ENCODE results near the gene IPCEF1. TPM values are rescaled to one million over a fixed set of nuclear protein-coding genes. Genes with fewer than 3 reads are reported as not detected.
A peak's percentile ranks its signal among the peaks of the same experiment; 100 is the strongest.

The IPCEF1 gene
- total and polyA plus RNA-seq, 7 donors, result 0.03 to 0.46 (median 0.24) TPM

GRCh38 chr6:154373971-154374370, 17.4 kb upstream of the IPCEF1 start:
- DNase-seq (no peak), ATAC-seq (no peak)
- Histone ChIP-seq H3K27me3 (ENCODE audit: insufficient read depth in 3 of 3, low read length in 2 of 3) (no peaks in the 10 kb centered on the region), H3K36me3 (ENCODE audit: insufficient read depth in 1 of 2, low read depth in 1 of 2) (no peaks in the 10 kb centered on the region), H3K4me1 (no peaks in the 10 kb centered on the region), H3K27ac (no peak overlapping the region), H3K4me3 (no peak overlapping the region), H3K9me3 (no peaks in the 10 kb centered on the region)
- TF ChIP-seq, protein P1, sequence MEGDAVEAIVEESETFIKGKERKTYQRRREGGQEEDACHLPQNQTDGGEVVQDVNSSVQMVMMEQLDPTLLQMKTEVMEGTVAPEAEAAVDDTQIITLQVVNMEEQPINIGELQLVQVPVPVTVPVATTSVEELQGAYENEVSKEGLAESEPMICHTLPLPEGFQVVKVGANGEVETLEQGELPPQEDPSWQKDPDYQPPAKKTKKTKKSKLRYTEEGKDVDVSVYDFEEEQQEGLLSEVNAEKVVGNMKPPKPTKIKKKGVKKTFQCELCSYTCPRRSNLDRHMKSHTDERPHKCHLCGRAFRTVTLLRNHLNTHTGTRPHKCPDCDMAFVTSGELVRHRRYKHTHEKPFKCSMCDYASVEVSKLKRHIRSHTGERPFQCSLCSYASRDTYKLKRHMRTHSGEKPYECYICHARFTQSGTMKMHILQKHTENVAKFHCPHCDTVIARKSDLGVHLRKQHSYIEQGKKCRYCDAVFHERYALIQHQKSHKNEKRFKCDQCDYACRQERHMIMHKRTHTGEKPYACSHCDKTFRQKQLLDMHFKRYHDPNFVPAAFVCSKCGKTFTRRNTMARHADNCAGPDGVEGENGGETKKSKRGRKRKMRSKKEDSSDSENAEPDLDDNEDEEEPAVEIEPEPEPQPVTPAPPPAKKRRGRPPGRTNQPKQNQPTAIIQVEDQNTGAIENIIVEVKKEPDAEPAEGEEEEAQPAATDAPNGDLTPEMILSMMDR (IDR thresholded peaks at IDR 0.05), result no peak
- WGBS, 3 donors, result 88 to 93% (median 90%) methylated on average over 2 of the region's 2 CpGs
- intact Hi-C loops (cut with DNase I), result no loop called here

GRCh38 chr6:154371281-154371680, 14.7 kb upstream of the IPCEF1 start:
- Histone ChIP-seq H3K4me3 (no peak overlapping the region), H3K36me3 (ENCODE audit: insufficient read depth in 1 of 2, low read depth in 1 of 2) (no peaks in the 10 kb centered on the region), H3K4me1 (no peaks in the 10 kb centered on the region), H3K27me3 (ENCODE audit: insufficient read depth in 3 of 3, low read length in 2 of 3) (no peaks in the 10 kb centered on the region), H3K9me3 (no peaks in the 10 kb centered on the region), H3K27ac (no peak overlapping the region)
- intact Hi-C loops (cut with DNase I), result no loop called here
- DNase-seq (no peak), ATAC-seq (no peak)
- TF ChIP-seq, protein P1 (IDR thresholded peaks at IDR 0.05), result no peak
- WGBS, 3 donors, result 94 to 97% (median 95%) methylated on average over 4 of the region's 4 CpGs

- TF ChIP-seq, protein P1 (IDR thresholded peaks at IDR 0.05), result peak; percentile 17
- Histone ChIP-seq H3K9me3 (no peaks in the 10 kb centered on the region), H3K27ac (no peak overlapping the region), H3K36me3 (ENCODE audit: insufficient read depth in 1 of 2, low read depth in 1 of 2) (no peaks in the 10 kb centered on the region), H3K27me3 (ENCODE audit: insufficient read depth in 3 of 3, low read length in 2 of 3) (no peaks in the 10 kb centered on the region), H3K4me3 (no peak overlapping the region), H3K4me1 (no peaks in the 10 kb centered on the region)
- 12 to 18% (median 13%) methylated on average over 4 of the region's 4 CpGs for WGBS, 3 donors
- intact Hi-C loops (cut with DNase I), result no loop called here
- no peak for ATAC-seq
- DNase-seq, result no peak
These were observed 13.9 kb upstream of the IPCEF1 start for GRCh38 chr6:154370545-154370944.

- ATAC-seq (no peak), DNase-seq (no peak)
- H3K27ac ChIP-seq, result no peak overlapping the region
- no peaks in the 10 kb centered on the region for H3K4me1 ChIP-seq
- intact Hi-C loops (cut with DNase I), result no loop called here
- no peak overlapping the region for H3K4me3 ChIP-seq
- no peaks in the 10 kb centered on the region for H3K9me3 ChIP-seq
- peaks cover 0 to 2% (median 0%) of the 10 kb centered on the region in 3 donors for H3K27me3 ChIP-seq (ENCODE audit: insufficient read depth in 3 of 3, low read length in 2 of 3)
- H3K36me3 ChIP-seq (ENCODE audit: insufficient read depth in 1 of 2, low read depth in 1 of 2), result no peaks in the 10 kb centered on the region
- TF ChIP-seq, protein P1 (IDR thresholded peaks at IDR 0.05), result no peak
- WGBS, 3 donors, result 79 to 91% (median 86%) methylated on average over 9 of the region's 9 CpGs
These were observed 11.5 kb upstream of the IPCEF1 start for GRCh38 chr6:154367839-154368695.
